H1 (cell line): Measurements from ENCODE around the gene PIGK. TPM values are rescaled to one million over a fixed set of nuclear protein-coding genes. Genes with fewer than 3 reads are reported as not detected.

Experiments used
- CHD2 ChIP-seq: IDR thresholded peaks from 2 replicates; pipeline ENCODE4 v1.6.1; 2012; ENCODE audit warnings: low read length, improper control_type of control experiment
- CTCF ChIP-seq, 3 experiments: IDR thresholded peaks; 1 replicate in 2 of 3; 2 replicates in 1 of 3; pipeline versions ENCODE4 v1.5.1 to v1.6.1; 2011; ENCODE audit warnings: low read length in 3 of 3, mild to moderate bottlenecking in 3 of 3, inconsistent platforms in 2 of 3, low read depth in 1 of 3, moderate library complexity in 1 of 3; ENCODE audit not compliant: insufficient read depth in 1 of 3; ENCODE audit errors: control extremely low read depth in 1 of 3
- SIRT6 ChIP-seq: IDR thresholded peaks from one replicate; pipeline ENCODE4 v1.7.1; 2012; ENCODE audit warnings: low read length, inconsistent platforms
- polyA plus RNA-seq, 7 experiments: library from polyadenylated mRNA; depleted of rRNA in 3 of 7; stranded (reverse) in 5 of 7; unstranded in 2 of 7; fragments of >200 nt in 5 of 7; fragments of 200-250 nt in 2 of 7; gene quantifications; 1 replicate in 5 of 7; 2 replicates in 1 of 7; 4 replicates in 1 of 7; pipeline versions ENCODE4 v1.2.1 to v1.2.3, GENCODE V29; 2011 to 2013; ENCODE audit warnings: missing spikeins in 2 of 7, mixed read lengths in 2 of 7
- total RNA-seq: library from RNA; stranded (reverse); fragmentation: NEBNext Ultra II Directional; extraction: Animal tissue kit (Norgen Biotek cat#: 25700); gene quantifications from 2 replicates; pipeline ENCODE4 v1.2.1, GENCODE V29; 2021

Gene PIGK
- total and polyA plus RNA-seq, 2 of the 8 experiments (the other 6 are each of a cell fraction or from before 2014, with no cell fraction given): 5.6 to 23.2 TPM

- TF ChIP-seq CTCF (IDR thresholded peaks at IDR 0.05; ENCODE audit: control extremely low read depth in 1 of 3, insufficient read depth in 1 of 3, low read depth in 1 of 3, low read length in 3 of 3): no peak
- no peak for TF ChIP-seq SIRT6
- TF ChIP-seq CHD2: no peak
Measured at GRCh38 chr1:77047978-77048614, 171.1 kb downstream of the PIGK start (continued).
